ENCODE data around the gene REPIN1. TPM values are rescaled to one million over a fixed set of nuclear protein-coding genes. Genes with fewer than 3 reads are reported as not detected.

REPIN1 gene
- total RNA-seq, 2 donors from 2014 or later = 189 to 304 TPM

GRCh38 chr7:150341263-150342120 is 27.1 kb upstream of the REPIN1 start, which contains the start of gene RARRES2:
TSS of gene RARRES2 (minus strand) at chr7:150341629. CDS start at chr7:150340609, 1,020 bp downstream.
- Histone ChIP-seq H3K4me1 (peaks cover 19% of the 10 kb centered on the region), H3K27me3 (no peaks in the 10 kb centered on the region), H3K27ac (peak within 1 kb of the TSS; percentile 65), H3K4me3 (peak within 1 kb of the TSS; percentile 43), H3K36me3 (no peaks in the 10 kb centered on the region), H3K9me3 (no peaks in the 10 kb centered on the region), H3K9ac (ENCODE audit: low read depth in 2 of 2, low read length in 2 of 2) (peak within 1 kb of the TSS; percentile 65 to 66)
- TF ChIP-seq CTCF (IDR thresholded peaks at IDR 0.05) = no peak
- intact Hi-C loops (cut with DNase I) = no loop called here
- DNase-seq = peak; percentile 58

GRCh38 chr7:150342121-150342408 is 26.6 kb upstream of the REPIN1 start:
- intact Hi-C loops (cut with DNase I) = no loop called here
- Histone ChIP-seq H3K9me3 (no peaks in the 10 kb centered on the region), H3K9ac (ENCODE audit: low read depth in 2 of 2, low read length in 2 of 2) (no peak overlapping the region), H3K4me1 (peaks cover 17% of the 10 kb centered on the region), H3K27ac (no peak overlapping the region), H3K4me3 (no peak overlapping the region), H3K36me3 (no peaks in the 10 kb centered on the region), H3K27me3 (no peaks in the 10 kb centered on the region)
- no peak for TF ChIP-seq CTCF (IDR thresholded peaks at IDR 0.05)
- DNase-seq = no peak

GRCh38 chr7:150343225-150343624 is 25.4 kb upstream of the REPIN1 start:
- no peaks in the 10 kb centered on the region for H3K27me3 ChIP-seq
- no peak overlapping the region for H3K4me3 ChIP-seq
- no peak overlapping the region for H3K9ac ChIP-seq (ENCODE audit: low read depth in 2 of 2, low read length in 2 of 2)
- intact Hi-C loops (cut with DNase I) = no loop called here
- peaks cover 9% of the 10 kb centered on the region for H3K4me1 ChIP-seq
- no peak for DNase-seq
- no peak for TF ChIP-seq CTCF (IDR thresholded peaks at IDR 0.05)
- no peaks in the 10 kb centered on the region for H3K36me3 ChIP-seq
- H3K9me3 ChIP-seq = no peaks in the 10 kb centered on the region
- no peak overlapping the region for H3K27ac ChIP-seq

- H3K4me3 ChIP-seq = no peak overlapping the region
- DNase-seq = no peak
- H3K4me1 ChIP-seq = peaks cover 9% of the 10 kb centered on the region
- H3K27me3 ChIP-seq = no peaks in the 10 kb centered on the region
- H3K9me3 ChIP-seq = no peaks in the 10 kb centered on the region
- TF ChIP-seq CTCF (IDR thresholded peaks at IDR 0.05) = no peak
- H3K9ac ChIP-seq (ENCODE audit: low read depth in 2 of 2, low read length in 2 of 2) = no peak overlapping the region
- no peaks in the 10 kb centered on the region for H3K36me3 ChIP-seq
- no peak overlapping the region for H3K27ac ChIP-seq
- intact Hi-C loops (cut with DNase I) = no loop called here
Observed at GRCh38 chr7:150344299-150344698, 24.3 kb upstream of the REPIN1 start.

GRCh38 chr7:150345012-150345411 is 23.6 kb upstream of the REPIN1 start:
- DNase-seq = no peak
- H3K9ac ChIP-seq (ENCODE audit: low read depth in 2 of 2, low read length in 2 of 2) = no peak overlapping the region
- no peak for TF ChIP-seq CTCF (IDR thresholded peaks at IDR 0.05)
- peaks cover 6% of the 10 kb centered on the region for H3K4me1 ChIP-seq
- no peaks in the 10 kb centered on the region for H3K36me3 ChIP-seq
- H3K4me3 ChIP-seq = no peak overlapping the region
- H3K9me3 ChIP-seq = no peaks in the 10 kb centered on the region
- H3K27me3 ChIP-seq = no peaks in the 10 kb centered on the region
- no peak overlapping the region for H3K27ac ChIP-seq
- intact Hi-C loops (cut with DNase I) = no loop called here

Data from colonic mucosa (tissue), 4 donors.